Stimulated activated CD4-positive, alpha-beta T cell treated with anti-CD3 and anti-CD28 coated beads, Interleukin-12 subunit alpha, Interleukin-12 subunit beta, amount 100 ng/mL, for 24 hours (primary cell): ENCODE measurements around the gene CDK14.
"Not testable (repeated sequence)": the region's sequence is repeated elsewhere in the genome, so short reads cannot be mapped to it uniquely, and the experiment has no call there.

Experiments
- DNase-seq, 2 experiments: peaks; one replicate each; pipeline ENCODE4 v3.0.0-alpha.2; 2020; ENCODE audit warnings: low read depth in 2 of 2

The CDK14 gene

GRCh38 chr7:90629297-90629918, 33.3 kb downstream of the CDK14 start:
- DNase-seq: no peak

GRCh38 chr7:90631502-90631901, 35.4 kb downstream of the CDK14 start:
- DNase-seq: no peak

GRCh38 chr7:90639683-90640082, 43.6 kb downstream of the CDK14 start:
- DNase-seq: not testable (repeated sequence)

- no peak for DNase-seq
These were observed 46.9 kb downstream of the CDK14 start for GRCh38 chr7:90642978-90643377.

GRCh38 chr7:90645784-90646183, 49.7 kb downstream of the CDK14 start:
- no peak for DNase-seq

- DNase-seq: no peak
These were observed 52.0 kb downstream of the CDK14 start for GRCh38 chr7:90648107-90648506.

GRCh38 chr7:90648834-90649233, 52.7 kb downstream of the CDK14 start:
- no peak for DNase-seq

GRCh38 chr7:90654718-90655427, 58.8 kb downstream of the CDK14 start:
- DNase-seq: no peak

- no peak for DNase-seq
These were observed 59.4 kb downstream of the CDK14 start for GRCh38 chr7:90655566-90655965.

- DNase-seq: no peak
These were observed 61.4 kb downstream of the CDK14 start for GRCh38 chr7:90657481-90657880.

- no peak for DNase-seq
These were observed 64.0 kb downstream of the CDK14 start for GRCh38 chr7:90660100-90660499.

- DNase-seq: no peak
These were observed 64.7 kb downstream of the CDK14 start for GRCh38 chr7:90660819-90661218.

GRCh38 chr7:90661290-90662151, 65.4 kb downstream of the CDK14 start:
- DNase-seq: no peak

GRCh38 chr7:90663176-90663575, 67.1 kb downstream of the CDK14 start:
- DNase-seq: no peak

- no peak for DNase-seq
These were observed 70.1 kb downstream of the CDK14 start for GRCh38 chr7:90666186-90666585.

- DNase-seq: no peak
These were observed 72.9 kb downstream of the CDK14 start for GRCh38 chr7:90668992-90669391.

- no peak for DNase-seq
These were observed 73.4 kb downstream of the CDK14 start for GRCh38 chr7:90669492-90669891.

GRCh38 chr7:90671571-90671970, 75.5 kb downstream of the CDK14 start:
- DNase-seq: no peak

GRCh38 chr7:90672210-90672609, 76.1 kb downstream of the CDK14 start:
- no peak for DNase-seq

- DNase-seq: no peak
These were observed 78.5 kb downstream of the CDK14 start for GRCh38 chr7:90674625-90675024.

GRCh38 chr7:90675982-90676381, 79.9 kb downstream of the CDK14 start:
- no peak for DNase-seq

- DNase-seq: no peak
These were observed 81.6 kb downstream of the CDK14 start for GRCh38 chr7:90677486-90678404.
